Esophagus squamous epithelium (tissue), 5 donors: ENCODE data around the gene RIPK4. TPM values are rescaled to one million over a fixed set of nuclear protein-coding genes. Genes with fewer than 3 reads are reported as not detected.
A peak's percentile ranks its signal among the peaks of the same experiment; 100 is the strongest.

Experiments used
- DNase-seq: peaks from one replicate; lab custom pipeline; 2025; lab: John Stamatoyannopoulos, UW
- H3K27ac ChIP-seq, 4 donors: fragments of 200-600 bp; sonication (generic); one replicate each; pipeline ENCODE4 v1.5.1; 2016 to 2019; ENCODE audit warnings: mild to moderate bottlenecking in 1 of 4
- H3K27me3 ChIP-seq, 4 donors: fragments of 200-600 bp; sonication (generic); 1 replicate in 3 of 4; 2 replicates in 1 of 4; pipeline versions ENCODE4 v1.5.1 to v1.6.0; 2017 to 2021; ENCODE audit warnings: antibody characterized with exemption in 1 of 4
- H3K36me3 ChIP-seq, 3 donors: fragments of 200-600 bp; sonication (generic); one replicate each; pipeline ENCODE4 v1.5.1; 2016 to 2019
- H3K4me1 ChIP-seq, 3 donors: fragments of 200-600 bp; sonication (generic); one replicate each; pipeline ENCODE4 v1.5.1; 2017 to 2019
- H3K4me3 ChIP-seq, 4 donors: fragments of 200-600 bp; sonication (generic); 1 replicate in 3 of 4; 2 replicates in 1 of 4; pipeline ENCODE4 v1.5.1; 2016 to 2019; ENCODE audit warnings: mild to moderate bottlenecking in 2 of 4, moderate library complexity in 1 of 4
- H3K9me3 ChIP-seq, 3 donors: fragments of 200-600 bp; sonication (generic); one replicate each; pipeline ENCODE4 v1.5.1; 2016 to 2019
- CTCF ChIP-seq, 6 experiments: fragments of 450-650 bp in 4 of 6; fragments of 200-600 bp in 2 of 6; sonication (generic) in 2 of 6; IDR thresholded peaks; one replicate each; pipeline ENCODE4 v1.5.1; 2016 to 2019; ENCODE audit warnings: antibody characterized with exemption in 6 of 6, mild to moderate bottlenecking in 4 of 6, moderate library complexity in 4 of 6
- POLR2A ChIP-seq, 4 donors: fragments of 450-650 bp; IDR thresholded peaks; one replicate each; pipeline ENCODE4 v1.6.1; 2017; ENCODE audit warnings: antibody characterized with exemption in 4 of 4, mild to moderate bottlenecking in 4 of 4, moderate library complexity in 3 of 4
- WGBS, 2 donors: methylation state at CpG; one replicate each; pipeline ENCODE4 v1.1.5; 2018; 5-methylcytosine and 5-hydroxymethylcytosine counted together
- intact Hi-C: fragments of 100-400 bp; cut with DNase I; formaldehyde crosslinking; loops from one replicate; pipeline ENCODE4 v1.15.0; 2022
- total RNA-seq, 4 donors: library from RNA; depleted of rRNA; stranded (reverse); fragments of >200 nt; gene quantifications; one replicate each; pipeline ENCODE4 v1.1.0, GENCODE V29; 2016
- donor health status: DM: yes; HTN: yes; CAD: no.

The RIPK4 gene
- total RNA-seq, 4 donors from 2014 or later = 41.1 to 93.5 (median 68.8) TPM

DNA sequence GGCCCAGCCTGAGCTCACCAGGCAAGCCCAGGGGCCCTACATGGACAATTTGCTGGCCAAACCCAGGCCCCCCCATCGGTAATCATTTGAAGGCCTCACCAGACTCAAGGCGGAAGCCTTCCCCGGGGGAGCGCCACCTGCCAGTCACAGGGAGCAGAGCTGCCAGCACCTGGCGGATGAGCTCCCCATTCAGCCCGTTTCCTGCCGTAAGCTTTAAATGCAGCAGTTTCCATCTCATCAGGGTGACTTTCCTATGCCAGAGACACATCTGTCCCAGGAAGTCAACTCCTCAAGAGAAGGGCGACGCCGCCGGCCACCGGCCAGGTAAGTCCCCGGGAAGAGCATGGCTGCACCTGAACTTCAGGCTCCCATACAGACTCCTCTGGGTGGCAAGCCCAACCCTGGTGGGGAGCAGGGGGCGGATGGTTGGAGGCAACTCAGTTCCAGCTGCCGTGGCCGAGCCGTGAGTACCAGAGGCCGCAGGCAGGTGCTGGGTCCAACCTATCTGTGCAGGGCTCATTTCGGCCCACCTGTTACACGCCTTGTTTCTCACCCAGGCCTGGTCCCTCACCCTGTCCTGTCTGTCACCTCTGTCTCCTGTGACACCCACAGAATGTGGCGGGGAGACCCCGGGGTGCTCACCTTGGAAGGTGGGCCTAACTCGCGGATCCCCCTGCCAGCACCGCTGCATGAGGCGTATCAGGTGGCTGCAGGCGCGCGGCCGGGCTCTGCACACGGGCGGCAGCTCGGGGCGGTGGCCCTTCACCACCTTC lies 20.7 kb downstream of the RIPK4 start:
- Histone ChIP-seq H3K4me3 (no peak overlapping the region), H3K9me3 (no peaks in the 10 kb centered on the region), H3K4me1 (peaks cover 9 to 59% (median 20%) of the 10 kb centered on the region in 3 donors), H3K36me3 (peaks cover 14 to 91% (median 17%) of the 10 kb centered on the region in 3 donors), H3K27me3 (peaks cover 0 to 13% (median 0%) of the 10 kb centered on the region in 4 donors), H3K27ac (peak overlapping the region in 1 of 4 donors; percentile 21)
- 96 to 100% methylated on average over 6 to 12 of the region's 34 CpGs for WGBS, 2 donors
- TF ChIP-seq CTCF (IDR thresholded peaks at IDR 0.05) (no peak), POLR2A (IDR thresholded peaks at IDR 0.05) (no peak)
- DNase-seq = no peak
- intact Hi-C loops = no loop called here

GRCh38 chr21:41745026-41745820 lies 21.6 kb downstream of the RIPK4 start:
- H3K27me3 ChIP-seq = peaks cover 0 to 13% (median 0%) of the 10 kb centered on the region in 4 donors
- intact Hi-C loops = no loop called here
- TF ChIP-seq POLR2A (IDR thresholded peaks at IDR 0.05) = no peak
- TF ChIP-seq CTCF (IDR thresholded peaks at IDR 0.05) = no peak
- no peak for DNase-seq
- H3K27ac ChIP-seq = peak overlapping the region in 1 of 4 donors; percentile 21
- 81 to 89% methylated on average over 12 to 19 of the region's 25 CpGs for WGBS, 2 donors
- H3K36me3 ChIP-seq = peaks cover 20 to 95% (median 21%) of the 10 kb centered on the region in 3 donors
- peaks cover 0 to 50% (median 11%) of the 10 kb centered on the region in 3 donors for H3K4me1 ChIP-seq
- H3K4me3 ChIP-seq = no peak overlapping the region
- no peaks in the 10 kb centered on the region for H3K9me3 ChIP-seq

- H3K27ac ChIP-seq = no peak overlapping the region
- 78 to 81% methylated on average over 28 to 42 of the region's 43 CpGs for WGBS, 2 donors
- H3K36me3 ChIP-seq = peaks cover 20 to 100% (median 21%) of the 10 kb centered on the region in 3 donors
- no peak overlapping the region for H3K4me3 ChIP-seq
- peaks cover 0 to 41% (median 2%) of the 10 kb centered on the region in 3 donors for H3K4me1 ChIP-seq
- no peaks in the 10 kb centered on the region for H3K9me3 ChIP-seq
- TF ChIP-seq CTCF (IDR thresholded peaks at IDR 0.05) = no peak
- TF ChIP-seq POLR2A (IDR thresholded peaks at IDR 0.05) = no peak
- no peak for DNase-seq
- intact Hi-C loops = no loop called here
- peaks cover 0 to 13% (median 0%) of the 10 kb centered on the region in 4 donors for H3K27me3 ChIP-seq
Measured at GRCh38 chr21:41744028-41744930, 22.6 kb downstream of the RIPK4 start.

DNA sequence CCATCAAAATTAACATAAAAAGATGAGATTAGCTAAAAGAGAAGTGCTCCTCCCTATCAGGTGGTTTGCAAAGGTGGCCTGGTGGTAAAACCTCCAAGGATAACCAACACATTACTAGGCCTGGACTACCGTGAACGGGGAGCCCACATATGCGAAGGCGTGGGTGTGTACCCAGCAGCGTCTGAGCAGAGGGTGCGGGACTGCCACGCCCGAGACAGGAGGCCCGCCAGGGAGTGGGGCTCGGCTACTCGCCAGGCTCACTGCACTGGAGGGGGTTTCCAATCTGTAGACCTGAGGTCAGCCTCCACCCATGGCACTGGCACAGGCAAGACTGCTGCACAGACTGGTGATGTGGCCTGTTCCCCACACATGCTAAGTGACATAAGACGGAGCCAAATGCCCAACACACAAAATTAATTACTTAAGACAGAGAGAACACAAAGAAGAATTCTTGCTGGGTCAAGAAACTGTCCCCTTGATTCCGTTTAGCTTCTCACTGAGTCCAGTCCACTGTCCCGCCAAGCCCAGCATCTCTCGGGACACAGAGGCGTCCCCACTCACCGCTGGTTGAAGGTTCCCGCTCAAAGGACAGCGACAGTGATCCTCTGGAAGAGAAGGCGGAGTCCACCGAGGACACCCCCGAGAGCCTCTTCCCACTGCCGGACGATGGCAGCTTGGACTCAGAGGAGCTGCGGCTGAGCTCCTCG lies 23.4 kb downstream of the RIPK4 start:
- H3K36me3 ChIP-seq = peaks cover 20 to 100% (median 21%) of the 10 kb centered on the region in 3 donors
- WGBS, 2 donors = 57 to 80% methylated on average over 3 to 14 of the region's 26 CpGs
- H3K27me3 ChIP-seq = peaks cover 0 to 13% (median 0%) of the 10 kb centered on the region in 4 donors
- H3K27ac ChIP-seq = peak overlapping the region in 2 of 4 donors; percentile 49 to 60
- DNase-seq = no peak
- no peak for TF ChIP-seq CTCF (IDR thresholded peaks at IDR 0.05)
- TF ChIP-seq POLR2A (IDR thresholded peaks at IDR 0.05) = no peak
- peaks cover 0 to 33% (median 0%) of the 10 kb centered on the region in 3 donors for H3K4me1 ChIP-seq
- no peak overlapping the region for H3K4me3 ChIP-seq
- intact Hi-C loops = no loop called here
- H3K9me3 ChIP-seq = no peaks in the 10 kb centered on the region
